ENCODE data around the gene OR2T29. TPM values are rescaled to one million over a fixed set of nuclear protein-coding genes. Genes with fewer than 3 reads are reported as not detected.
"Not testable (repeated sequence)": the region's sequence is repeated elsewhere in the genome, so short reads cannot be mapped to it uniquely, and the experiment has no call there.

Gene OR2T29
- total and polyA plus RNA-seq, 12 donors, result not detected

GRCh38 chr1:248585266-248585665, 22.7 kb upstream of the OR2T29 start:
- no peaks in the 10 kb centered on the region for H3K27me3 ChIP-seq
- no peak for DNase-seq
- intact Hi-C loops (cut with DNase I), result no loop called here
- H3K4me1 ChIP-seq, result no peaks in the 10 kb centered on the region
- 74 to 75% methylated on average over 3 of the region's 3 CpGs for WGBS, 2 donors
- no peak for TF ChIP-seq CTCF (IDR thresholded peaks at IDR 0.05)
- H3K4me3 ChIP-seq, result no peak overlapping the region
- H3K36me3 ChIP-seq, result no peaks in the 10 kb centered on the region
- ATAC-seq, result no peak
- H3K9me3 ChIP-seq, result no peaks in the 10 kb centered on the region
- H3K27ac ChIP-seq, result no peak overlapping the region

DNA sequence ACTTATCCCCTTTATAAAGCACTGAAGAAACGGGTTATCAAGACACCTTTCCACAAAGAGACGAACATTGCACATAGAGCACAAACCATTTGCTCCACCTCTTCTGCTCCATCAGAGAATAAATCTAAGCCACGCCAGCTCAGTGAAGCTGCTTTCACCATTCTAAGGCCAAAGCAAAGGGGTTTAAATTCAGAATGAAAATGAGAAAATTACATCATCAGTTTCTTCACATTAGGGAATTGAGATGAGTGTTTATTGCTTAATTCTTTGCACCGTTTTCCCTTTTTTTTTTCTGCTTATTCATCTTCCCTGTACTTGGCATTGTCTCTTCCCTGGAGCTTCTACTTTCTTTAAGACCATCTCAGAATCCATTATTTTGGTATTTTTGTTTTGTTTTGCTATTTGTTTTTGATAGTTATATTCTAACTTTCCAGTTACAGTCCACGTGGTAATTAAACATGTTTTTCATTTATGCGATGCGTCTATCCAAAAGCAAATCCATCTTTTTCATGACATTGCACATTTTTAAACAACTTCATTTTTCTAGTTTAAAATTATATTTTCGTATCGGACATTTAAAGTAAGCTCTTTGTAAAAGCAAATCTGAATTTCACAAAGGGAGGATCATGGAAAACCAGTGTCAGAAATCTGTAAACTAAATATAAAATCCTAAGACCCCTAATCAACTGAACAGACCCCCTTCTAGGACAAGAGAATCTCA, 13.8 kb upstream of the OR2T29 start:
- no peak for TF ChIP-seq CTCF (IDR thresholded peaks at IDR 0.05)
- DNase-seq (no peak), ATAC-seq (no peak)
- Histone ChIP-seq H3K27ac (no peak overlapping the region), H3K9me3 (peaks cover 0 to 8% (median 0%) of the 10 kb centered on the region in 11 donors), H3K36me3 (no peaks in the 10 kb centered on the region), H3K27me3 (no peaks in the 10 kb centered on the region), H3K4me3 (no peak overlapping the region), H3K4me1 (no peaks in the 10 kb centered on the region)
- WGBS, 2 donors, result 77 to 79% methylated on average over 9 of the region's 9 CpGs
- intact Hi-C loops (cut with DNase I), result no loop called here

- intact Hi-C loops (cut with DNase I); H3K36me3 ChIP-seq; H3K27ac ChIP-seq; ATAC-seq; H3K9me3 ChIP-seq; DNase-seq; H3K4me3 ChIP-seq; H3K27me3 ChIP-seq; H3K4me1 ChIP-seq: not testable (repeated sequence)
- 81 to 87% methylated on average over 3 of the region's 3 CpGs for WGBS, 2 donors
Observed at GRCh38 chr1:248574657-248575056, 12.1 kb upstream of the OR2T29 start, which contains the start of gene OR2T34. TSS of gene OR2T34 (minus strand) at chr1:248574757. CDS start at chr1:248574757, 0 bp downstream.

DNA sequence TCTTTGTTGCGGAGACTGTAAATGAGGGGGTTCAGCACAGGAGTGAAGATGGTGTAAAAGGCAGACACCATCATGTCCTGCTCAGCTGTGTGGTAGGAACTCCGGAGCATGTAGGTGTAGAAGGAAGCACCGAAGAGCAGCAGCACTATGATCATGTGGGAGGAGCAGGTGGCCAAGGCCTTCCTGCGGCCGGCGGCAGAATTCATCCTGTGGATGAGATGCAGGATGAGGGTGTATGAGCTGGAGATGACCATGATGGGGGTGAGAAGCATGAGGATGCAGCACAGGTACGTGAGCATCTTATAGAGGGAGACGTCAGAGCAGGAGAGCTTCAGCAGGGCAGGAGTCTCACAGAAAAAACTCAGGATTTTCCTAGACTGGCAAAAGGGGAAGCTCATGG, 11.3 kb upstream of the OR2T29 start:
- WGBS, 2 donors, result 77 to 86% methylated on average over 2 to 5 of the region's 8 CpGs
- not testable (repeated sequence) for DNase-seq

GRCh38 chr1:248572049-248572448, 9.5 kb upstream of the OR2T29 start:
- H3K9me3 ChIP-seq; intact Hi-C loops (cut with DNase I); ATAC-seq; H3K36me3 ChIP-seq; H3K27ac ChIP-seq; DNase-seq; H3K4me3 ChIP-seq; H3K27me3 ChIP-seq; H3K4me1 ChIP-seq: not testable (repeated sequence)
- WGBS, 2 donors, result no CpG with 5 or more reads among the region's 1 CpG

More for the DNA sequence above, 11.3 kb upstream of the OR2T29 start:
- intact Hi-C loops (cut with DNase I); H3K36me3 ChIP-seq; H3K9me3 ChIP-seq; ATAC-seq; H3K27me3 ChIP-seq; H3K4me3 ChIP-seq; H3K27ac ChIP-seq; H3K4me1 ChIP-seq: not testable (repeated sequence)

- H3K27ac ChIP-seq; H3K4me1 ChIP-seq; H3K27me3 ChIP-seq; H3K36me3 ChIP-seq; H3K4me3 ChIP-seq; ATAC-seq; H3K9me3 ChIP-seq; DNase-seq; intact Hi-C loops (cut with DNase I): not testable (repeated sequence)
- WGBS, 2 donors, result 78 to 84% methylated on average over 3 of the region's 3 CpGs
Observed at GRCh38 chr1:248570811-248571210, 8.2 kb upstream of the OR2T29 start.

- H3K36me3 ChIP-seq; ATAC-seq; DNase-seq; H3K27me3 ChIP-seq; H3K4me3 ChIP-seq; H3K4me1 ChIP-seq; intact Hi-C loops (cut with DNase I); H3K9me3 ChIP-seq; H3K27ac ChIP-seq: not testable (repeated sequence)
- 21 to 59% methylated on average over 2 of the region's 2 CpGs for WGBS, 2 donors
Observed at GRCh38 chr1:248569049-248569448, 6.5 kb upstream of the OR2T29 start.

- H3K9me3 ChIP-seq; H3K36me3 ChIP-seq; DNase-seq; H3K4me3 ChIP-seq; H3K27me3 ChIP-seq; ATAC-seq; intact Hi-C loops (cut with DNase I); H3K4me1 ChIP-seq; H3K27ac ChIP-seq: not testable (repeated sequence)
- 63 to 66% methylated on average over 9 to 11 of the region's 11 CpGs for WGBS, 2 donors
Observed at GRCh38 chr1:248565530-248566373, 3.2 kb upstream of the OR2T29 start.

GRCh38 chr1:248551027-248551426, 11.5 kb downstream of the OR2T29 start:
- H3K9me3 ChIP-seq; intact Hi-C loops (cut with DNase I); DNase-seq; ATAC-seq; H3K36me3 ChIP-seq; H3K27ac ChIP-seq; H3K27me3 ChIP-seq; H3K4me3 ChIP-seq; H3K4me1 ChIP-seq: not testable (repeated sequence)
- no CpG with 5 or more reads among the region's 6 CpGs for WGBS, 2 donors
